GM12865 (cell line): ENCODE measurements around the gene ACP4.

Experiments
- DNase-seq: peaks from one replicate; pipeline ENCODE4 v3.0.0; 2010; ENCODE audit warnings: low read depth
- H3K4me3 ChIP-seq: 2 replicates; pipeline ENCODE4 v1.5.1; 2011; ENCODE audit warnings: mild to moderate bottlenecking, low read depth, low read length, control low read depth
- CTCF ChIP-seq: IDR thresholded peaks from 2 replicates; pipeline ENCODE4 v1.5.1; 2011; ENCODE audit warnings: low read length, control low read depth, low read depth, inconsistent platforms; ENCODE audit not compliant: insufficient read depth; ENCODE audit errors: missing control alignments

ACP4 gene

GRCh38 chr19:50797781-50798658 lies 7.8 kb downstream of the ACP4 start:
- no peak for DNase-seq
- no peak for TF ChIP-seq CTCF
- H3K4me3 ChIP-seq, result no peak overlapping the region

GRCh38 chr19:50798659-50799546 lies 8.7 kb downstream of the ACP4 start:
- no peak for DNase-seq
- no peak overlapping the region for H3K4me3 ChIP-seq
- no peak for TF ChIP-seq CTCF

GRCh38 chr19:50799547-50799851 lies 9.3 kb downstream of the ACP4 start:
- no peak for TF ChIP-seq CTCF
- no peak for DNase-seq
- H3K4me3 ChIP-seq, result no peak overlapping the region

GRCh38 chr19:50801107-50801506 lies 10.9 kb downstream of the ACP4 start:
- no peak for TF ChIP-seq CTCF
- DNase-seq, result no peak
- H3K4me3 ChIP-seq, result no peak overlapping the region

GRCh38 chr19:50803633-50804419 lies 13.6 kb downstream of the ACP4 start:
- no peak for TF ChIP-seq CTCF
- peak; percentile 56 for DNase-seq
- H3K4me3 ChIP-seq, result peak overlapping the region; percentile 92

GRCh38 chr19:50804420-50805272 lies 14.4 kb downstream of the ACP4 start:
- peak; percentile 99 for DNase-seq
- TF ChIP-seq CTCF, result no peak
- H3K4me3 ChIP-seq, result peak overlapping the region; percentile 92
